Measurements from ENCODE around the gene CFAP126. TPM values are rescaled to one million over a fixed set of nuclear protein-coding genes. Genes with fewer than 3 reads are reported as not detected.
"Not testable (repeated sequence)": the region's sequence is repeated elsewhere in the genome, so short reads cannot be mapped to it uniquely, and the experiment has no call there.

The CFAP126 gene
- total and polyA plus RNA-seq, 2 of the 8 experiments (the other 6 are each of a cell fraction or from before 2014, with no cell fraction given): not detected

DNA sequence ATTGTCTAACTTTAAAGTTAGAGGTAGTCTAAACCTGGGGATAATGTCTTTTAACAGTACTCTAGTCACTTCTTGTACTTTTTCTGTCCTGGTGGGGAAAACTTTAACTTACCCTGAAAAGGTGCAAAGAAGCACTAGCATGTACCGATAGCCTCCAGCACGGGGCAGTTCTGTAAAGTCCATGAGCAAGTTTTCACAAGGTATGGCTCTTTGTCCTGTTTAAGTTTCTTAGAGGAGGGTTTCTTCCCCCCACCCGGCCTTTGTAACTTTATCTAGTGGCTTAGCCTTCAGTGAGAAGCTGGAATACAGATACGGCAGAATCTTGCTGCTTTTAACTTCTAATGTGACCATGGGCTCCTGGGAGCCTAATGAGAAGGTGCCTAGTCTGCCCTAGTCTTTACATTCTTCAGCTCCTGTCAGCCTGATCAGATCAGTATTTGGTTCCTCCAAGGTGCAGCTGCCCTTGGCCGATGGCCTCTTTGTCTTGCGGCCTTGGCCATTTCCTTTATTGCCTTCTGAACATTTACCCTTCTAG is 39.8 kb upstream of the CFAP126 start:
- Histone ChIP-seq H3K14ac (ENCODE audit: insufficient read length) (no peak overlapping the region), H2BK120ac (replicated peaks; ENCODE audit: low read depth, low read length) (no peak overlapping the region), H2AFZ (ENCODE audit: low read length) (no peak overlapping the region), H3K27ac (ENCODE audit: low read depth, low read length) (no peak overlapping the region), H2BK12ac (ENCODE audit: low read depth, low read length) (no peak overlapping the region), H3K79me2 (ENCODE audit: control insufficient read depth in 1 of 2, insufficient read depth in 2 of 2, low read length in 2 of 2) (no peaks in the 10 kb centered on the region), H3K4me2 (ENCODE audit: insufficient read depth in 1 of 2, low read depth in 2 of 2, low read length in 2 of 2) (peak overlapping the region; percentile 5 to 24; a peak in 1 of 4 replicates), H3K9me3 (ENCODE audit: insufficient read depth in 2 of 2, low read depth in 1 of 2, low read length in 1 of 2) (no peaks in the 10 kb centered on the region), H3K18ac (ENCODE audit: extremely low read depth, low read length) (no peak overlapping the region), H2AK5ac (ENCODE audit: low read depth, low read length) (no peak overlapping the region), H3K56ac (replicated peaks; ENCODE audit: insufficient read length, low read depth, low read length) (no peak overlapping the region), H2BK20ac (ENCODE audit: low read length) (no peak overlapping the region), H2BK5ac (ENCODE audit: low read depth, low read length) (no peak overlapping the region), H4K20me1 (replicated peaks in 1 of 2; ENCODE audit: control insufficient read depth in 1 of 2, insufficient read depth in 2 of 2, low read length in 2 of 2) (no peaks in the 10 kb centered on the region), H4K8ac (ENCODE audit: extremely low read depth, insufficient read depth, low read length) (no peak overlapping the region), H3K9ac (replicated peaks in 1 of 4; ENCODE audit: extremely low read depth in 1 of 4, low read depth in 3 of 4, low read length in 3 of 4) (no peak overlapping the region), H2BK15ac (ENCODE audit: low read length) (no peak overlapping the region), H3K79me1 (ENCODE audit: low read depth, low read length) (no peaks in the 10 kb centered on the region), H4K91ac (replicated peaks; ENCODE audit: insufficient read length, low read length) (no peak overlapping the region), H3K23ac (ENCODE audit: insufficient read length) (no peak overlapping the region), H3K4ac (replicated peaks; ENCODE audit: insufficient read length, low read depth, low read length) (no peak overlapping the region), H3K4me3 (ENCODE audit: extremely low read depth in 1 of 4, insufficient read depth in 2 of 4, low read depth in 3 of 4, low read length in 4 of 4) (no peak overlapping the region), H3K27me3 (replicated peaks in 1 of 4; ENCODE audit: control insufficient read depth in 3 of 4, extremely low read depth in 1 of 4, insufficient read depth in 3 of 4, low read length in 3 of 4) (no peaks in the 10 kb centered on the region), H3K4me1 (replicated peaks in 1 of 4; ENCODE audit: control insufficient read depth in 3 of 4, insufficient read depth in 4 of 4, low read length in 3 of 4) (peaks cover 0 to 7% (median 0%) of the 10 kb centered on the region in 4 experiments; a peak in 1 of 7 replicates), H4K5ac (ENCODE audit: insufficient read length, low read depth, low read length) (no peak overlapping the region), H3K36me3 (ENCODE audit: control insufficient read depth in 2 of 4, insufficient read depth in 4 of 4, low read length in 3 of 4) (no peaks in the 10 kb centered on the region), H3K23me2 (ENCODE audit: low read depth, low read length) (no peaks in the 10 kb centered on the region)
- CTCF ChIA-PET (ENCODE audit: partially characterized antibody): no interaction called here
- POLR2A ChIA-PET (ENCODE audit: partially characterized antibody): no interaction called here
- no peak for DNase-seq (ENCODE audit: low read depth in 1 of 2, low spot score in 2 of 2)
- 85% methylated on average over 6 of the region's 6 CpGs; no CpG with 5 or more reads in 1 of the 2 experiments for WGBS, 2 experiments (ENCODE audit: extremely low coverage in 1 of 2, insufficient coverage in 1 of 2, insufficient read length in 1 of 2, insufficient replicate concordance in 2 of 2, low coverage in 1 of 2, low lambda C conversion rate in 2 of 2, missing lambda C conversion rate in 1 of 2)
- FAIRE-seq: no peak
- TF ChIP-seq SUZ12 (IDR thresholded peaks at IDR 0.05; ENCODE audit: low read length) (no peak), BRCA1 (IDR thresholded peaks at IDR 0.05; ENCODE audit: low read depth, low read length) (no peak)

- H4K5ac ChIP-seq (ENCODE audit: insufficient read length, low read depth, low read length); H3K23me2 ChIP-seq (ENCODE audit: low read depth, low read length); FAIRE-seq; H3K4me1 ChIP-seq (replicated peaks in 1 of 4; ENCODE audit: control insufficient read depth in 3 of 4, insufficient read depth in 4 of 4, low read length in 3 of 4); H3K9me3 ChIP-seq (ENCODE audit: insufficient read depth in 2 of 2, low read depth in 1 of 2, low read length in 1 of 2); H3K36me3 ChIP-seq (ENCODE audit: control insufficient read depth in 2 of 4, insufficient read depth in 4 of 4, low read length in 3 of 4); H2BK12ac ChIP-seq (ENCODE audit: low read depth, low read length); H3K56ac ChIP-seq (replicated peaks; ENCODE audit: insufficient read length, low read depth, low read length); DNase-seq (ENCODE audit: low read depth in 1 of 2, low spot score in 2 of 2); H4K20me1 ChIP-seq (replicated peaks in 1 of 2; ENCODE audit: control insufficient read depth in 1 of 2, insufficient read depth in 2 of 2, low read length in 2 of 2); H3K18ac ChIP-seq (ENCODE audit: extremely low read depth, low read length); H2BK15ac ChIP-seq (ENCODE audit: low read length); H2BK120ac ChIP-seq (replicated peaks; ENCODE audit: low read depth, low read length); H2AFZ ChIP-seq (ENCODE audit: low read length); H3K4me2 ChIP-seq (ENCODE audit: insufficient read depth in 1 of 2, low read depth in 2 of 2, low read length in 2 of 2); H3K27ac ChIP-seq (ENCODE audit: low read depth, low read length); H4K91ac ChIP-seq (replicated peaks; ENCODE audit: insufficient read length, low read length); POLR2A ChIA-PET (ENCODE audit: partially characterized antibody); H3K14ac ChIP-seq (ENCODE audit: insufficient read length); CTCF ChIA-PET (ENCODE audit: partially characterized antibody); H3K9ac ChIP-seq (replicated peaks in 1 of 4; ENCODE audit: extremely low read depth in 1 of 4, low read depth in 3 of 4, low read length in 3 of 4); H4K8ac ChIP-seq (ENCODE audit: extremely low read depth, insufficient read depth, low read length); H3K27me3 ChIP-seq (replicated peaks in 1 of 4; ENCODE audit: control insufficient read depth in 3 of 4, extremely low read depth in 1 of 4, insufficient read depth in 3 of 4, low read length in 3 of 4); H3K79me2 ChIP-seq (ENCODE audit: control insufficient read depth in 1 of 2, insufficient read depth in 2 of 2, low read length in 2 of 2); H2AK5ac ChIP-seq (ENCODE audit: low read depth, low read length); H3K23ac ChIP-seq (ENCODE audit: insufficient read length); H3K4ac ChIP-seq (replicated peaks; ENCODE audit: insufficient read length, low read depth, low read length); H3K4me3 ChIP-seq (ENCODE audit: extremely low read depth in 1 of 4, insufficient read depth in 2 of 4, low read depth in 3 of 4, low read length in 4 of 4); H3K79me1 ChIP-seq (ENCODE audit: low read depth, low read length); H2BK5ac ChIP-seq (ENCODE audit: low read depth, low read length); H2BK20ac ChIP-seq (ENCODE audit: low read length): not testable (repeated sequence)
- 95% methylated on average over 17 of the region's 17 CpGs; no CpG with 5 or more reads in 1 of the 2 experiments for WGBS, 2 experiments (ENCODE audit: extremely low coverage in 1 of 2, insufficient coverage in 1 of 2, insufficient read length in 1 of 2, insufficient replicate concordance in 2 of 2, low coverage in 1 of 2, low lambda C conversion rate in 2 of 2, missing lambda C conversion rate in 1 of 2)
Observed at GRCh38 chr1:161406551-161406950, 38.9 kb upstream of the CFAP126 start.

Measured in H1 (cell line).